ENCODE data around the gene KHDRBS2.

Gene KHDRBS2

GRCh38 chr6:62285612-62286469, at the start of gene KHDRBS2:
KHDRBS2 (minus strand) TSS chr6:62286225.
- no peak for DNase-seq (ENCODE audit: low read depth)

DNA sequence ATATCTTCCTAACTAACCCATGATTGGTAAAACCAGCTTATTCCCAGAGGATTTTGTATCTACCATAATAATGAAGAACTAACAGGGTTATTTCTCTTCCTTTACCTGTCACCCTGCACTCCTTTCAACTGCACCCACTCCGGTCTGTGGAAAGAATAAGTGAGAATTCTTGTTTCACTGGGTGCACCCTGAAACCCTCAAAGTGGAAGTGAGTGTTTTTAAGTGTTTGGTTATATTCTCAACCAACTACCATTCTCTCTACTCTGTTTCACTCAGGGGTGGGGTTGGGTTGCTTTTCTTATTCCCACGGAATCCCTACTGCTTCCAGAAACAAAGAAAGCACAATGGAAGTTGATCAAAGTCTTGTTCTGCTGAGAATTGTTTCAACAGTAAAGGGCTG, 42.6 kb upstream of the KHDRBS2 start:
- DNase-seq (ENCODE audit: low read depth), result no peak

- no peak for DNase-seq (ENCODE audit: low read depth)
These were observed 38.8 kb upstream of the KHDRBS2 start for GRCh38 chr6:62324834-62325233.

DNA sequence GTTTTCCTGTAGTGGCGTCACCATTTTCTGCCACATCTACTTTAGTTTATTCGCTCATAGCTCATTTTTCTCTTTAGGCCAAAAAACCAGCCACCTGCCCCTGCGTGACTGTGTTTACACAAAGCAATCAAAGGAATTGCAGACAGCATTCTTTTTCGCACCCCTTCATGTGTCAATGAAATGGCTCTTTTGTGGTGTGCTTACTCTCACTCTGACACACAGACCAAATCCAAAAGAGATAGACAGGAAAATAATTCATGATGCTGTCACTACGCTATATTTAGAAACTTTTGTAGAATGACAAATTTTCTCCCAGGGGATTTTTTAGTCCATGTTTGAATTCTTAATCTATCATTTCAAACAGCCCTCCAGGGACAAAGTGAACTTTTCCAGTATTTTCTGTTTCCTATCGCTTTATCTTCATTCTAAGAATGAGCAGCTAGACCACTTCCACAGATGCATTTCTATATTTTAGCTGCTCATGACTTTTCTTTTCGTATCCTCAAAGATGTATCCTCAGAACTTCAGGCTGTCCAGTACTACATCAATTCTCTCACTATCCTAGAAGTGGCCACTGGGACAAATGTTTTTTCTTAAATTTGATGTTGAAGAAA, 37.9 kb upstream of the KHDRBS2 start:
- DNase-seq (ENCODE audit: low read depth), result no peak

GRCh38 chr6:62298745-62299392, 12.8 kb upstream of the KHDRBS2 start:
- DNase-seq (ENCODE audit: low read depth), result no peak

DNA sequence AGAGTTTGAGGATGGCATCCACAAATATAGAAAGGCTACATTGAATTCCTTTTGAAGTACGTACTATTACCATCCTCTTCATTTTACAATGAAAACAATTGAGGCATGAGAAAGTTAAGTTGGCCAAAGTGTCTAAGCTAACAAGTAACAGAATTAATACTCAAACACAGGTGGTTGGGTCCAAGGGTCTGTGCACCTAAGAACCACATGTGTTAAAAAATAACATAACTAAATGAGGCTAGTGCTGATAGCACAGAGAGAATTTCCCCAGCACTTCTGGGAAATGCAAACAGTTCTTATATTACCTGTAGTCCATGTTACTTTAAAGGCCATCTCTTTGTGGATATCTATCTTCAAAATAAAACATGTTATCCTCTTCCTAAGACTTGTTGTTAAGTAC, 10.5 kb upstream of the KHDRBS2 start:
- no peak for DNase-seq (ENCODE audit: low read depth)

GRCh38 chr6:62288974-62289373, 2.9 kb upstream of the KHDRBS2 start:
- no peak for DNase-seq (ENCODE audit: low read depth)

- DNase-seq (ENCODE audit: low read depth), result no peak
These were observed 2.5 kb upstream of the KHDRBS2 start for GRCh38 chr6:62288562-62288961.

GRCh38 chr6:62286470-62286843, 432 bp upstream of the KHDRBS2 start:
- no peak for DNase-seq (ENCODE audit: low read depth)

DNA sequence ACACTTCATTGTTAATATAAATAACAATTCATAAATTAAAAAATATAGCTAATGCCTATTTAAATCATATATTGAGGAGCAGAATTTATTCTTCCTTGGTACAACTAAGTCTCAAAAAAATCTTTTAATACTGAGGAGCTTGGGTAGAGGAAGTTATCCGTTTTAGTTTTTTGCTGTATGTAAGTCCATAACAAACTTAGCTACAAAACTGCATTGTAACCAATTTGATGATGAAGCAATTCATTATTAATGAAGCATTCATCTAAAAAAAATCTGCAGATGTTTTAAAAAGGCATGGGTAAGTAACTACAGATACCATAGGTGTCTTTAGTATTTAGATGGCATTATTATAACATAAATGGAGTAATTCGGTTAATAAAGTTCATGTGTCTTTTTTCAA, 1.3 kb downstream of the KHDRBS2 start:
- no peak for DNase-seq (ENCODE audit: low read depth)

DNA sequence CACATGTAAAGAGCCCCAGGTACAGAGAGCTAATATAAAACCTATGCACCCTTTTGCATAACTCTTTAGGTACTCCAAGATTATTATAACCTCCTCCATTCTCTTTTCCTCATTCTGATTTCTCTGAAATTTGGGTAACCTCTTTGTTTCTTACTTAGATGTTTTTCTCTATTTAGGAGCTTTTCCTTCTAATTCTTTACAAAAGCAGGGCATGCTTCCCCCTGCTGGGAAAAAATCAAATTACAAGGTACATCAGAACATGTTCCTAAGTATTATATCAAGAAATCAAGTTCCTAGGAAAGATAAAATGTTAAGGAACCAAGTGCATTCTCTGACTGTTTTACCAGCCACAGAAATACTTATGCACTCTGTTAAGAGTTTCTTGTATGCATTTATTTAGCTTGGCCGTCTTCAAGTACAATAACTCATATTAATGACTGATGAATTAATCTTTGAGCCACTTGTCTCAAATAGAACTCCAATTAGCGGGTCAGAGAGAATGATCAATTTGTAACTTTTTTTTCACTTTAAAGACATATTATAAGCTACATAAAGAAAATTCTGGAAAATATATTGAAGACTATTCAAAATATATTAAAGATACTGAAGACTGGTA, 2.1 kb downstream of the KHDRBS2 start:
- DNase-seq (ENCODE audit: low read depth), result no peak

- DNase-seq (ENCODE audit: low read depth), result no peak
These were observed 2.7 kb downstream of the KHDRBS2 start for GRCh38 chr6:62283365-62283764.

GRCh38 chr6:62280099-62280498, 5.9 kb downstream of the KHDRBS2 start:
- no peak for DNase-seq (ENCODE audit: low read depth)

GRCh38 chr6:62272114-62272513, 13.9 kb downstream of the KHDRBS2 start:
- no peak for DNase-seq (ENCODE audit: low read depth)

- DNase-seq (ENCODE audit: low read depth), result no peak
These were observed 20.0 kb downstream of the KHDRBS2 start for GRCh38 chr6:62265906-62266525.

DNA sequence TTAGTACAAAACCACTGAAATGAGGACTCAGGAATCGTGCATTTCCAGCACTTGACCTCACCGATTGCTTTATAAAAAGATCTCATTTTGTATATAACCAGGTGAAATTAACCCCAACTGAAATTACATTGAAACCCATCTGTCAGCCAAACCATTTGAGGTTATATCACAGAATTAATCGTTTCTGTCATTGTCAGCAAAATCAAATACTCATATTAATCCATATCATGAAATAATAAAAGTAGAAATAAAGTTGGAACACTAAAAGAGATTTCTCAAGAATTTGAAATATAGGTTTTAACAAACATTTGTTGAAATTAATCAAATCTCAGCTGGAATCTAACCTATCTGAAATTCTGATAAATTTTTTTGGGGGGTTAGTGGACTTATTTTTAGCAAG, 23.7 kb downstream of the KHDRBS2 start:
- no peak for DNase-seq (ENCODE audit: low read depth)

- no peak for DNase-seq (ENCODE audit: low read depth)
These were observed 39.9 kb downstream of the KHDRBS2 start for GRCh38 chr6:62246087-62246486.

GRCh38 chr6:62236784-62237183, 49.2 kb downstream of the KHDRBS2 start:
- no peak for DNase-seq (ENCODE audit: low read depth)

DNA sequence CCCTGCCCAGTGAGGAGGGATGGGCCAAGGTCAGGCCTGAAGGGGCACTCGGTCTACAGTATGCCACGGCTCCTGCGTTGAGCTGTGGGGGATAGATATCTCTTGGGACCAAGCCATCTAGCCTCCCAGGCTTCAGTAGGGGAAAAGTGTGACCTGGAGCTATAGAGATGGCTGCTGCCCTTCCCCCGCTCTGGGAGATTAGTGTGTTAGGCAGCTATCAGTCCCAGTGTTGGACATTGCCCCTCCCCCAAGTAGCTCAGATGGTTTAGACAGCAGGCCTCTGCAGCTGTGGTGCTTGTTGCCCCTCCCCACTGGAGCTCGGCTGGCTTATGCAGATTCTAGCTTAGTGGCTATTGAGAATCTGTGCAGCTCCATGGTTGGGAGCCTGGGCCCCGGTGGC, 56.8 kb downstream of the KHDRBS2 start:
- no peak for DNase-seq (ENCODE audit: low read depth)

DNA sequence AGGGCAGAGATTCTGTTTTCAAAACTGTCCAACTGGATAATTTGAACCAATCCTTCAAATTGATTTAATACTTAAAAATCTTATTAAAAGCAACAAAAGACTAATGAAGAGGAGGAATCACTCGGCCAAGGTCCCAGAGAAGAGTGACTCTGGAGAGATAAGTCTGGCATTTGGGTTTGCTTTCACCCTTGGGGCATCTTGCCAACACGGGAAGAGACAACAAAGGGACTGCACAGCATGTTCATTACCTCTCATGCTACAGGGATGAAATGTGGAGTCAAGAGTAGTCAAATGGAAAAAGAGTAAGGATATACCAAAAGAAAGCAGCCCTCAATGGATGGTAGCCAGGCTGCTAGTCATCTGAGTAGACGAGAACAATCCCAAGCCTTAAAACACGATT, 68.2 kb downstream of the KHDRBS2 start:
- no peak for DNase-seq (ENCODE audit: low read depth)

GRCh38 chr6:62202078-62202477, 83.9 kb downstream of the KHDRBS2 start:
- no peak for DNase-seq (ENCODE audit: low read depth)

- DNase-seq (ENCODE audit: low read depth), result no peak
These were observed 93.4 kb downstream of the KHDRBS2 start for GRCh38 chr6:62192593-62192992.
